Osteocyte (in vitro differentiated cells): ENCODE data around the gene SLC26A9. TPM values are rescaled to one million over a fixed set of nuclear protein-coding genes. Genes with fewer than 3 reads are reported as not detected.

ENCODE experiments used
- DNase-seq: peaks from one replicate; pipeline ENCODE4 v3.0.0; 2021; ENCODE audit warnings: mixed read lengths; ENCODE audit not compliant: unreplicated experiment; ENCODE audit errors: extremely low spot score
- H3K27ac Mint-ChIP-seq: one replicate; pipeline ENCODE4 v1.8.0; 2021; ENCODE audit warnings: mild to moderate bottlenecking, mixed read lengths; ENCODE audit not compliant: unreplicated experiment
- H3K27me3 Mint-ChIP-seq: one replicate; pipeline ENCODE4 v1.8.0; 2021; ENCODE audit warnings: mixed read lengths; ENCODE audit not compliant: unreplicated experiment
- H3K36me3 Mint-ChIP-seq: one replicate; pipeline ENCODE4 v1.8.0; 2021; ENCODE audit warnings: mixed read lengths; ENCODE audit not compliant: unreplicated experiment
- H3K4me1 Mint-ChIP-seq: one replicate; pipeline ENCODE4 v1.8.0; 2021; ENCODE audit warnings: mixed read lengths; ENCODE audit not compliant: unreplicated experiment
- H3K4me3 Mint-ChIP-seq: one replicate; pipeline ENCODE4 v1.8.0; 2021; ENCODE audit warnings: mild to moderate bottlenecking, moderate library complexity, mixed read lengths; ENCODE audit not compliant: unreplicated experiment
- H3K9me3 Mint-ChIP-seq: one replicate; pipeline ENCODE4 v1.8.0; 2021; ENCODE audit warnings: mixed read lengths; ENCODE audit not compliant: unreplicated experiment
- CTCF ChIP-seq: fragments of 200-600 bp; sonication (generic); IDR thresholded peaks from 2 replicates; pipeline ENCODE4 v1.5.0; 2021; ENCODE audit warnings: antibody characterized with exemption, mild to moderate bottlenecking, moderate library complexity
- total RNA-seq: library from RNA; stranded (reverse); gene quantifications from 2 replicates; pipeline ENCODE4 v1.2.1, GENCODE V29; 2021

Gene SLC26A9
- total RNA-seq, 1 donor from 2014 or later, result not detected

DNA sequence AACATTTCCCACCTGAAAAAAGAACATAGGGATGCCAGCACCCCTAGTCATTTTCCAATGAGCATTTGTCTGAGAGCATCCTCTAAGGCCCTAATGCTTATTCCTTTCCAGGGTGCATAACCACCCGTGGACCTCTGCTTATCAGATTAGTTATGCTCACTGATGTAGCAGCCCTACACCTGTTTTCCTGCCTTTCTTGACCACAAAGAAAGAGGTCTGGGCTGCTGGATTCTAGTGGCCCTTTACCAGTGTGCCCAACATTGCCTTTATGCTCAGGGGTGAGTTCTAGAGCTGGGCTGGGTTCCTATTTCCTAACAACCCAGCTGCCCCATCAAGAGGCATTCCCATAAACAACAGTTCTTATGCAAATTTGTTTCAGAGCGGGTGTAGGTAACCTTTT is 73.0 kb downstream of the SLC26A9 start:
- Mint-ChIP-seq H3K4me3 (no peak overlapping the region), H3K36me3 (no peaks in the 10 kb centered on the region), H3K9me3 (no peaks in the 10 kb centered on the region), H3K27me3 (no peaks in the 10 kb centered on the region), H3K27ac (no peak overlapping the region), H3K4me1 (no peaks in the 10 kb centered on the region)
- no peak for TF ChIP-seq CTCF
- DNase-seq, result no peak

Other genes starting within 250 kb of the SLC26A9 start
- 189 and 215 TPM in 2 replicates for gene NUCKS1, start 193.3 kb downstream of the SLC26A9 start, total RNA-seq
- gene RAB29, start 168.0 kb downstream of the SLC26A9 start, total RNA-seq, result 32.0 and 34.2 TPM in 2 replicates
- 25.6 and 29.5 TPM in 2 replicates for gene SLC41A1, start 130.3 kb downstream of the SLC26A9 start, total RNA-seq
- not detected in 2 replicates for gene PM20D1, start 93.3 kb downstream of the SLC26A9 start, total RNA-seq
- 0.78 TPM in 2 replicates for gene RAB7B, start 59.9 kb upstream of the SLC26A9 start, total RNA-seq
- not detected in 2 replicates for gene CTSE, start 80.4 kb upstream of the SLC26A9 start, total RNA-seq
- not detected in 2 replicates for gene RHEX, start 109.7 kb upstream of the SLC26A9 start, total RNA-seq
- not detected in 2 replicates for gene AVPR1B, start 173.9 kb upstream of the SLC26A9 start, total RNA-seq